Left lobe of liver (tissue), 2 donors: ENCODE measurements around the gene TIAM2. TPM values are rescaled to one million over a fixed set of nuclear protein-coding genes. Genes with fewer than 3 reads are reported as not detected.

ENCODE experiments used
- ATAC-seq: fragments of 200-7000 bp; cut with Tn5 transposase; one replicate; pipeline ENCODE4 v1.9.1; 2020; ENCODE audit warnings: mild to moderate bottlenecking, moderate library complexity
- DNase-seq: peaks from one replicate; pipeline ENCODE4 v3.0.0-alpha.2; 2020; ENCODE audit warnings: low spot score
- total RNA-seq: library from RNA; stranded (reverse); gene quantifications from one replicate; pipeline ENCODE4 v1.2.1, GENCODE V29; 2021
- donor health status: DM: no; HTN: no; CAD: no; lungs with moderate emphysema.
- donor health status: DM: no; HTN: yes; CAD: no.

TIAM2 gene
- total RNA-seq, 1 donor from 2014 or later: 2.0 TPM

GRCh38 chr6:155270561-155271091 lies 275.5 kb downstream of the TIAM2 start:
- no peak for DNase-seq
- ATAC-seq: no peak

GRCh38 chr6:155271145-155271544 lies 276.0 kb downstream of the TIAM2 start:
- ATAC-seq: no peak
- DNase-seq: no peak

GRCh38 chr6:155272353-155273232 lies 277.5 kb downstream of the TIAM2 start:
- ATAC-seq (no peak), DNase-seq (no peak)

GRCh38 chr6:155273431-155273830 lies 278.3 kb downstream of the TIAM2 start:
- DNase-seq (no peak), ATAC-seq (no peak)

- no peak for ATAC-seq
Measured at GRCh38 chr6:155274106-155274505, 279.0 kb downstream of the TIAM2 start.

GRCh38 chr6:155274533-155274932 lies 279.4 kb downstream of the TIAM2 start:
- no peak for ATAC-seq
- DNase-seq: no peak

More at GRCh38 chr6:155274106-155274505, 279.0 kb downstream of the TIAM2 start:
- DNase-seq: no peak

GRCh38 chr6:155275808-155276480 lies 280.8 kb downstream of the TIAM2 start:
- DNase-seq (no peak), ATAC-seq (no peak)

- DNase-seq (no peak), ATAC-seq (no peak)
Measured at GRCh38 chr6:155276638-155277037, 281.5 kb downstream of the TIAM2 start.

GRCh38 chr6:155278319-155279049 lies 283.4 kb downstream of the TIAM2 start:
- no peak for DNase-seq
- ATAC-seq: no peak

GRCh38 chr6:155284775-155285174 lies 289.7 kb downstream of the TIAM2 start:
- ATAC-seq (no peak), DNase-seq (no peak)

- no peak for ATAC-seq
Measured at GRCh38 chr6:155287762-155288161, 292.6 kb downstream of the TIAM2 start.

GRCh38 chr6:155290491-155290890 lies 295.4 kb downstream of the TIAM2 start:
- DNase-seq (no peak), ATAC-seq (no peak)

More at GRCh38 chr6:155287762-155288161, 292.6 kb downstream of the TIAM2 start:
- no peak for DNase-seq

- DNase-seq (no peak), ATAC-seq (no peak)
Measured at GRCh38 chr6:155291291-155291690, 296.2 kb downstream of the TIAM2 start.

GRCh38 chr6:155292711-155293110 lies 297.6 kb downstream of the TIAM2 start:
- ATAC-seq: no peak
- DNase-seq: no peak

GRCh38 chr6:155297669-155298068 lies 302.6 kb downstream of the TIAM2 start:
- no peak for ATAC-seq
- DNase-seq: no peak

GRCh38 chr6:155301867-155302266 lies 306.8 kb downstream of the TIAM2 start:
- DNase-seq (no peak), ATAC-seq (no peak)

- no peak for DNase-seq
- ATAC-seq: no peak
Measured at GRCh38 chr6:155303361-155303870, 308.3 kb downstream of the TIAM2 start.

GRCh38 chr6:155306958-155307357 lies 311.8 kb downstream of the TIAM2 start:
- no peak for DNase-seq
- ATAC-seq: no peak
